HG03432 (cell line): ENCODE measurements around the gene SOX1.

Experiments used
- ATAC-seq: cut with Tn5 transposase; IDR thresholded peaks from one replicate; pipeline ENCODE4 v1.9.1; 2021; ENCODE audit warnings: mild to moderate bottlenecking, moderate library complexity; ENCODE audit not compliant: unreplicated experiment

The SOX1 gene

DNA sequence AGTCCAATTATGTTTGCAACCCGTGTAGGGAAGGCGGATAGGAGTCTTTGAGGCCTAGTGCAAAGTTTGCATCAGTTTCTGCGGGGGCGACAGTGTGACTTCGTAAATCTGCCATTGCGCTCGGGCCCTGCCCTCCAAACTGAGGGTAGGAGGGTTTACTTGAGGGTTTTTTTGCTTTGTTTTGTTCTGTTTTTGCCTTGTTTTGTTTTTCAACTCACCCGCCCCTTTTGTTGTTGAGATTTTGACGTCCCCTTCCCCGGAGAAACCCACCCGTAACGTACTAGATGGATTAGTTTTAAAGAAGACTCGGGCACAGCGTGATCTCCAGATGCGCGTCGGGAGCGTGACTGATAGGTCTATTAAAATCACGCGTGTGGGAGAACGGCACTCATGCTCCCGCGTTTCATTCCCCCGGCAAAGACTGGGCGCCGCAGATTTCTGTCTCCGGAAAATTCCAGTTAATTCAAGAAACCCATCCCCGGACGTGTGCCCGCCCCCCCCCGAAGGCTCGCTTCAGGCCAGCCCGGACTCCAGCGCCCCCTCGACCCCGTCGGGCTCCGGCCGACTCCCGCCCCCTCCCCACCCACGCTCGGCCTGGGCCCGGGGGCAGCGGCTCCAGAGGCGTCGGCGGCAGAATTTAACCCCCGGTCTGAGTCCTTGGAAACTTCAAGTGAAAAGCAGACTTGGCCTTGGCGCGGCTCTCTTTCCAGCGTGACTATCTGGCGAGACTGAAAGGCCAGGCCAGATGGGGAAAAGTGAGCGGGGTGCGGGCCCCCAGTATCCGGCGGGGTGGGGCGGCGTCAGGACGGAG lies 5.0 kb downstream of the SOX1 start:
- ATAC-seq: no peak

GRCh38 chr13:112072534-112073244 lies 5.7 kb downstream of the SOX1 start:
- ATAC-seq: no peak

GRCh38 chr13:112073245-112074138 lies 6.5 kb downstream of the SOX1 start:
- no peak for ATAC-seq

- no peak for ATAC-seq
Observed at GRCh38 chr13:112074139-112074865, 7.4 kb downstream of the SOX1 start.

DNA sequence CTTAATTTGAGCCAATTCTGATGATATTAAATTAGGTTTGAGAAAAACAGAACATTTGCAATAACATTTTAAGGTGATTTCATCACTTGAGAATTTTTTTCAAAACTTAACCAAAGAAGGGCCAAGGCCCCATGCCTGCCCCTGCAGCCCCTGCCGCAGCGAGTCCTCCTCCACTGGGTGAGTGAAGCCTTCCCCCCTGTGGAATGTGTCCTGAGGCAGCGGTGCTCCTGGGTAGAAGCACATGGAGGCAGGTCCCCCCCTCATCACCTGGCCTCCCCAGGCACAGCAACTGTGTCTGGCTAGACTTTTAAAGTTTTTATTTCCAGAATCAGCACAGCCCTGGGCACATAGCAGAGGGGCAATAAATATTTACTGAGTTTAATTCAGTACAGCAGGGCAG lies 10.8 kb downstream of the SOX1 start:
- no peak for ATAC-seq

GRCh38 chr13:112078216-112078615 lies 11.3 kb downstream of the SOX1 start:
- ATAC-seq: no peak

GRCh38 chr13:112078879-112079531 lies 12.1 kb downstream of the SOX1 start:
- no peak for ATAC-seq

DNA sequence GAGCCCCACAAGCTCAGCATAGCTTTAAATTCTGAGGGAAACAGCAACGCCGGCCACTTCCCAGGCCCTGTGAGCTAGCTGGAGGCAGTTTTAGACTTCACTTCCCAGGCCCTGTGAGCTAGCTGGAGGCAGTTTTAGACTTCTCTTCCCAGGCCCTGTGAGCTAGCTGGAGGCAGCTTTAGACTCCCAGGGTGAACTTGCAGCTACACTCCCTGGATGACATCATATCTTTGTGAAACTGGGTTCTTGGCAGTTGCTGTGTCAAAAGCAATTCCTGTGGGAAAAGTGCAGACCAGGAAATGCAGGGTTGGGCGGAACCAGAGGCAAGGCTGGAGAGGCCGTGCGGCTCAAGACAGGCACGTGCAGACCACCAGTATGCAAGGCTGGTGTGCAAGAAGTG lies 12.7 kb downstream of the SOX1 start:
- no peak for ATAC-seq

- ATAC-seq: no peak
Observed at GRCh38 chr13:112083971-112084370, 17.0 kb downstream of the SOX1 start.

- ATAC-seq: no peak
Observed at GRCh38 chr13:112092453-112092852, 25.5 kb downstream of the SOX1 start.

DNA sequence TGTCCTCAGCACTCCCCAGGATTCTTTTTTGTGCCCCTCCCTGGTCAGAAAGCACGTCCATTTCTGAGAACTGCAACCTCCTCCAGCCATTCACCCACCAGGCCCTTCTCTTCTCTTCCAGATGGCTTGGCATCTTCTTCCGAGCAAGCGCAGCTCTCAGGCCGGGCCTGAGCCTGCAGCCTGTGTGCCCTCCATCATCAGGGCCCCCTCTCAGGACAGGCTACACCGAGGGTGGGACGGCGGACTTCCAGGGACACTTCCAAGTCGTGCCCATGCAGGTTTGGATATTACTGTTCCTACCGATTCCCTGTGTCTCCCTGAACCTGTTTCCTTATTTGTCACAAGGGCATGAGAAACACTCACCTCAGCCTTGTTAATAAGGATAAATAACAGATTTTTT lies 28.4 kb downstream of the SOX1 start:
- ATAC-seq: no peak

DNA sequence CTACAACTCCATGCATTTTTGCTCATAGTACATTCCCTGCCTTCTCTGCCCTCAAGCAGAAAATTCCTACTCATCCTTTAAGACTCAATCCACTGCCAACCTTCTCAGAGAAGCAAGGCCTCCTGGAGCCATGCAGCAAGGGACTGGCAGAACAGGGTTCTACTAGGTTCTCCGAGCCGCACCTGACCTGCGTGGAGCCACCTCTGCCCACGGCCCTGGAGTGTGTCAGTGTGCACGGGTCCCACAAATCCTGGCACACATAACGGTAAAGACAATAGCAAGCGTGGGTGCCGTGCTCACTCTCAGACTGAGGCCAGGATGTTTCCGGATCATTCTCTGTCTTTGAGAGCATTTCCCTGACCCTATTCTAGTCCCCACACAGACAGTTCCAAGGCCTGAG lies 30.0 kb downstream of the SOX1 start:
- no peak for ATAC-seq

GRCh38 chr13:112097770-112098169 lies 30.8 kb downstream of the SOX1 start:
- no peak for ATAC-seq

- no peak for ATAC-seq
Observed at GRCh38 chr13:112098699-112099098, 31.8 kb downstream of the SOX1 start.

DNA sequence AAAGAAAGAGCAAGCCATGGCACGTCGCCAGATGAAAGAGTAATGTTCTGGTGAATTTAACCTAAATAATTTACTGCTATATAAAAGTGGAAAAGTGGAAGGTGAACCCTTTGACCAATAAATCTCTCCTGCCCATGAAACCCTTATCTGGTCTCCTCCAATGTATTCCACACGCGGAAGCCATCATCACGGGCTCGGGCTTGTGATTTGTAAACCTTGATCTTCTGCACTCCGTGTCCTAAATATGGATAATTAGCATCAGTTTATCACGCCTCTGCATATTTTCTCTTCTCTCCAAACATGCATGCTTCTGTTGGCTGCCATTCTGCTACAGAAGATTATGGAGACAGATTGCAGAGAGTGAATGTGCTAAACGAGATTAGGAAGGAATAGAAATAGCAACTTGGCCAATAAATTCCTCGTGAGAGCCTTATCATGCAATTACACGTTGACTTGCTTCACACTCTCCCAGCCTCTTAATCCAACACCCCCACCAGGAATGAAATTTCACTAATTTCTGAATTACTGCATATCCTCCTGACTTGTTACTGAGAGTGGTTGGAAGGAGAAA lies 34.5 kb downstream of the SOX1 start:
- ATAC-seq: no peak

DNA sequence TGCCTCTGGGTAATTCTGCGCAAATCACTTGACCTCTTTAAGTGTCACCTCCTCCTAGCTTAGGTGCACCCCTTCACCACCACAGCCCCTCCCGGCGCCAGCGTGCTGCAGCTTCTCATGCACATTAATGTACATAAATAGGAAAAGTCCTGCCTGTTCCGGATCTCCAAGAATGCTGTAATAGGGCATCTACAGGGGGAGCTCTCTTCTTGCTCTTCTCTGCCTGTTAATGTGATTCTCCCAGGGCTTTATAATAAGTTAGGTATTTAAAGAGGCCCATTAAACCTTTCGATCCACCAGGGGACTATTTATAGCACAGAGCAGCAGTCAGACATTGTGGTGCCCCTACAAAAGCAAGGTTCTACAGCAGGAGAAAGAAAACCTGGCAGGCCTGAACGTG lies 35.3 kb downstream of the SOX1 start:
- ATAC-seq: no peak

GRCh38 chr13:112103260-112103838 lies 36.4 kb downstream of the SOX1 start:
- ATAC-seq: no peak

GRCh38 chr13:112103961-112104880 lies 37.3 kb downstream of the SOX1 start:
- ATAC-seq: no peak

DNA sequence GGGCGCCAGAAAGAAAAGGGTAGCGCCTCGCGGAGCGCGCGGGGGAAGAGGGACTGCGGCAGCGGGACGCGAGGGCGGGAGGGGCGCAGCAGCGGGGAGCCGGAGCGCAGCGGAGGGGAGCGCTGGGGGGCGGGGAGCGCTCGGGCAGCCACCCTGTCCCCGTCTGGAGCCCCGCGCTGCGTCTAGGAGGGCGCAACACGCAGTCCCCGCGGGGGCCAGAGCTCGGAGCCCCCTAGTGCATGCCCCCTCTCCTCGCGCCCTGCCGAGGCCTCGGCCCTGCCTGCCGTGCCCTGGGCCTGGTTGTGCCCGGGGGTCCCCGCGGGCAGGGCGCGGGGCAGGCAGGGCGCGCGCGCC lies 37.9 kb downstream of the SOX1 start:
- no peak for ATAC-seq
